HCT116 (cell line): ENCODE results near the gene HMGXB3. TPM values are rescaled to one million over a fixed set of nuclear protein-coding genes. Genes with fewer than 3 reads are reported as not detected.

Experiments
- ATAC-seq: fragments of 200-7000 bp; cut with Tn5 transposase; 2 replicates; pipeline ENCODE4 v1.9.1; 2020; ENCODE audit warnings: mild to moderate bottlenecking, moderate library complexity
- BruUV-seq: library from RNA; stranded (reverse); fragments of 400-500 nt; replicated peaks from 2 replicates; lab custom pipeline; 2021; lab: Mats Ljungman, UMichigan
- CTCF ChIA-PET: fragments of 300-600 bp; sonication (Branson Sonifier 250); formaldehyde crosslinking; loops from one replicate; lab custom pipeline; 2021; ENCODE audit warnings: antibody characterized with exemption; lab: Charles Lee
- POLR2A ChIA-PET: fragments of 300-600, 350-600 bp; sonication (Branson Sonifier 250); formaldehyde crosslinking; loops from one replicate; lab custom pipeline; 2021; ENCODE audit warnings: antibody characterized with exemption; lab: Charles Lee
- RAD21 ChIA-PET, 2 experiments: fragments of 300-600 bp; sonication (Branson Sonifier 250); formaldehyde crosslinking; loops; one replicate each; lab custom pipeline; 2023; ENCODE audit warnings: low total read pairs in 2 of 2; ENCODE audit not compliant: uncharacterized antibody in 2 of 2, unreplicated experiment in 2 of 2, low non-redundant PET in 1 of 2; lab: Charles Lee
- DNase-seq: peaks from one replicate; pipeline ENCODE4 v3.0.0-alpha.2; 2010; ENCODE audit warnings: low read depth, low spot score
- H2AFZ ChIP-seq: fragments of 200-600 bp; shearing (Covaris generic), sonication (generic); 2 replicates; pipeline ENCODE4 v1.6.1; 2017; ENCODE audit warnings: low read depth, mixed run types, mixed read lengths, antibody characterized with exemption, low read length; ENCODE audit not compliant: poor library complexity, severe bottlenecking
- H3K27ac ChIP-seq: 2 replicates; pipeline ENCODE4 v1.5.1; 2012; ENCODE audit warnings: low read depth, low read length
- H3K27me3 ChIP-seq: fragments of 200-600 bp; sonication (generic); 2 replicates; pipeline ENCODE4 v1.6.1; 2016; ENCODE audit warnings: mixed run types, low read length, mixed read lengths; ENCODE audit not compliant: insufficient read depth
- H3K36me3 ChIP-seq, 2 experiments: fragments of 200-500 bp in 1 of 2; fragments of 200-600 bp in 1 of 2; sonication (Bioruptor generic) in 1 of 2; sonication (generic) in 1 of 2; 2 replicates each; pipeline versions ENCODE4 v1.5.1 to v1.6.1; 2014 to 2016; ENCODE audit warnings: low read length in 2 of 2, inconsistent platforms in 1 of 2, mixed read lengths in 1 of 2, mixed run types in 1 of 2; ENCODE audit not compliant: insufficient read depth in 2 of 2, control insufficient read depth in 1 of 2
- H3K4me1 ChIP-seq, 2 experiments: fragments of 200-600 bp in 1 of 2; sonication (generic) in 1 of 2; 2 replicates each; pipeline versions ENCODE4 v1.5.1 to v1.6.1; 2012 to 2017; ENCODE audit warnings: low read length in 2 of 2, inconsistent platforms in 1 of 2, mild to moderate bottlenecking in 1 of 2, mixed read lengths in 1 of 2, mixed run types in 1 of 2, moderate library complexity in 1 of 2; ENCODE audit not compliant: insufficient read depth in 2 of 2, control insufficient read depth in 1 of 2
- H3K4me2 ChIP-seq: fragments of 200-600 bp; sonication (generic); 2 replicates; pipeline ENCODE4 v1.6.1; 2017; ENCODE audit warnings: mixed run types, low read length, mixed read lengths
- H3K4me3 ChIP-seq, 2 experiments: fragments of 200-600 bp in 1 of 2; sonication (generic) in 1 of 2; replicated peaks in 1 of 2; 2 replicates each; pipeline ENCODE4 v1.5.1; 2011 to 2016; ENCODE audit warnings: low read length in 2 of 2, control low read depth in 1 of 2, low read depth in 1 of 2, mild to moderate bottlenecking in 1 of 2, mixed read lengths in 1 of 2, mixed run types in 1 of 2
- H3K79me2 ChIP-seq: fragments of 200-600 bp; sonication (generic); 2 replicates; pipeline ENCODE4 v1.6.1; 2017; ENCODE audit warnings: mild to moderate bottlenecking, mixed run types, low read length, moderate library complexity, mixed read lengths; ENCODE audit not compliant: insufficient read depth
- H3K9ac ChIP-seq: fragments of 200-600 bp; sonication (generic); 2 replicates; pipeline ENCODE4 v1.6.1; 2016; ENCODE audit warnings: low read length, mixed read lengths
- H3K9me2 ChIP-seq: fragments of 200-600 bp; sonication (generic), shearing (Covaris generic); 2 replicates; pipeline ENCODE4 v1.6.1; 2017; ENCODE audit warnings: mixed run types, mild to moderate bottlenecking, moderate library complexity; ENCODE audit not compliant: insufficient read depth
- H3K9me3 ChIP-seq, 2 experiments: fragments of 200-500 bp in 1 of 2; fragments of 200-600 bp in 1 of 2; sonication (Bioruptor generic) in 1 of 2; sonication (generic) in 1 of 2; 2 replicates each; pipeline ENCODE4 v1.6.1; 2014 to 2017; ENCODE audit warnings: low read length in 2 of 2, mixed read lengths in 2 of 2, inconsistent platforms in 1 of 2, low read depth in 1 of 2, mild to moderate bottlenecking in 1 of 2, mixed run types in 1 of 2, moderate library complexity in 1 of 2; ENCODE audit not compliant: control insufficient read depth in 1 of 2, insufficient read depth in 1 of 2
- H4K20me1 ChIP-seq: fragments of 200-600 bp; sonication (generic), shearing (Covaris generic); 2 replicates; pipeline ENCODE4 v1.6.1; 2017; ENCODE audit warnings: mixed run types, mild to moderate bottlenecking, moderate library complexity; ENCODE audit not compliant: insufficient read depth
- CBX3 ChIP-seq: IDR thresholded peaks from 2 replicates; pipeline ENCODE4 v1.6.1; 2012; ENCODE audit warnings: low read depth
- ELF1 ChIP-seq: IDR thresholded peaks from 2 replicates; pipeline ENCODE4 v1.6.1; 2012; ENCODE audit warnings: low read depth, borderline replicate concordance
- EZH2 ChIP-seq: fragments of 200-600 bp; sonication (generic); IDR thresholded peaks from 2 replicates; pipeline ENCODE4 v1.6.1; 2017; ENCODE audit warnings: antibody characterized with exemption, mixed run types
- EZH2phosphoT487 ChIP-seq: fragments of 200-600 bp; IDR thresholded peaks from 2 replicates; pipeline ENCODE4 v1.6.1; 2018; ENCODE audit warnings: antibody characterized with exemption, borderline replicate concordance
- JUND ChIP-seq: IDR thresholded peaks from 2 replicates; pipeline ENCODE4 v1.6.1; 2012
- POLR2A ChIP-seq: IDR thresholded peaks from 2 replicates; pipeline ENCODE4 v1.7.0; 2011; ENCODE audit warnings: borderline replicate concordance; ENCODE audit not compliant: insufficient read depth, insufficient read length; ENCODE audit errors: extremely low read depth
- POLR2AphosphoS5 ChIP-seq: IDR thresholded peaks from 2 replicates; pipeline ENCODE4 v1.6.1; 2011; ENCODE audit warnings: mild to moderate bottlenecking, low read depth, low read length, moderate library complexity
- SIN3A ChIP-seq: IDR thresholded peaks from 2 replicates; pipeline ENCODE4 v1.6.1; 2012; ENCODE audit warnings: low read depth
- SRF ChIP-seq: IDR thresholded peaks from 2 replicates; pipeline ENCODE4 v1.6.1; 2012; ENCODE audit warnings: low read depth
- TCF7L2 ChIP-seq: IDR thresholded peaks from 2 replicates; pipeline ENCODE4 v1.7.0; 2011; ENCODE audit warnings: borderline replicate concordance, inconsistent platforms; ENCODE audit not compliant: insufficient read depth, insufficient read length; ENCODE audit errors: extremely low read depth
- ZFX ChIP-seq: fragments of 450-650 bp; IDR thresholded peaks from 2 replicates; pipeline ENCODE4 v1.6.1; 2017
- intact Hi-C: fragments of 100-400 bp; cut with micrococcal nuclease; formaldehyde crosslinking; loops from 2 replicates; pipeline ENCODE4 v1.10.0; 2022
- total RNA-seq: library from RNA; stranded (reverse); gene quantifications from one replicate; pipeline ENCODE4 v1.2.1, GENCODE V29; 2021; ENCODE audit not compliant: unreplicated experiment
- TF ChIP-seq, protein P1 (sequence below): IDR thresholded peaks from 2 replicates; pipeline ENCODE4 v1.6.1; 2012
- TF ChIP-seq, protein P2 (sequence below): IDR thresholded peaks from 2 replicates; pipeline ENCODE4 v1.6.1; 2012
- TF ChIP-seq, protein P3 (sequence below): IDR thresholded peaks from 2 replicates; pipeline ENCODE4 v1.6.1; 2012; ENCODE audit warnings: low read depth

Gene HMGXB3
- total RNA-seq, 1 experiment from 2014 or later = 41.8 TPM

DNA sequence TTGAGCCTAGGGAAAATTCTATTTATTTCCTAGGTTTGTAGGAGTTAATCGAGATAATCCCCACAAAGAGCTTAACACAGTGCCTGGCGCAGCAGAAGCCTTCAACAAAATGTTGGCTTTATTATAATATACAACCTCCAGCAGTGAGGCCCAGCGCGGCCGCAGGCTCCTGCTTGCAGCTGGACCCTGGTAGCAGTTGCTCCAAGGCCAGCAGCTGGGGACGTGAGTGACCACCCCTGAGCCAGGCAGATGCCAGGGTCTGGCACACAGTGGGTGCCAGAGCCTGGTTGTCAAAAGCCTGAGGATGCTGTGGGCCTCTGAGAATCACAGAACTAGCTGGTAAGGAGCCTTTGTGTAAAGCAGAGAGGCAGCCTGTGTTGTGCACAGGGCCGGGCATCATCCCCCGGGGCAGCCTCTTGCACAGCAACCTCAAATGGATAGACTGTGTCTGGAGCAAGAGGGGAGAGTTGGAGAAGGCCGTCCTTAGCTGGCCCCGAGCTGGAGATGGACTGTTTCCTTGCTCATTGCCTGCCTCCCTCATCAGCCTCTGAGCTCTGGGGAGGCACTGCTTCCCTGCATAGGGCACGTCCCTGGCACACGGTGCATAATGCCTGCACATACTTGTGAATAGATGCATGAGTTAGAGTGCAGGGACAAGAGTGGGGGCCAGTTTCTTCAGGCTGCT, 68.6 kb downstream of the HMGXB3 start:
- Histone ChIP-seq H3K9me2 (no peaks in the 10 kb centered on the region), H3K79me2 (no peaks in the 10 kb centered on the region), H3K27me3 (no peaks in the 10 kb centered on the region), H4K20me1 (no peaks in the 10 kb centered on the region), H3K9me3 (no peaks in the 10 kb centered on the region), H2AFZ (no peak overlapping the region), H3K9ac (no peak overlapping the region), H3K4me3 (no peak overlapping the region), H3K4me2 (no peak overlapping the region), H3K27ac (no peak overlapping the region), H3K36me3 (no peaks in the 10 kb centered on the region), H3K4me1 (peaks cover 0 to 3% of the 10 kb centered on the region in 2 experiments; a peak in 1 of 4 replicates)
- RAD21 ChIA-PET = no interaction called here
- ATAC-seq (no peak), DNase-seq (no peak)
- intact Hi-C loops = no loop called here
- no peak for TF ChIP-seq TCF7L2
- TF ChIP-seq, protein P1, sequence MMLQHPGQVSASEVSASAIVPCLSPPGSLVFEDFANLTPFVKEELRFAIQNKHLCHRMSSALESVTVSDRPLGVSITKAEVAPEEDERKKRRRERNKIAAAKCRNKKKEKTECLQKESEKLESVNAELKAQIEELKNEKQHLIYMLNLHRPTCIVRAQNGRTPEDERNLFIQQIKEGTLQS = no peak
- no peak for TF ChIP-seq SIN3A
- TF ChIP-seq, protein P2, sequence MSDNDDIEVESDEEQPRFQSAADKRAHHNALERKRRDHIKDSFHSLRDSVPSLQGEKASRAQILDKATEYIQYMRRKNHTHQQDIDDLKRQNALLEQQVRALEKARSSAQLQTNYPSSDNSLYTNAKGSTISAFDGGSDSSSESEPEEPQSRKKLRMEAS = no peak
- TF ChIP-seq EZH2phosphoT487 = no peak
- TF ChIP-seq EZH2 = no peak
- TF ChIP-seq, protein P3, sequence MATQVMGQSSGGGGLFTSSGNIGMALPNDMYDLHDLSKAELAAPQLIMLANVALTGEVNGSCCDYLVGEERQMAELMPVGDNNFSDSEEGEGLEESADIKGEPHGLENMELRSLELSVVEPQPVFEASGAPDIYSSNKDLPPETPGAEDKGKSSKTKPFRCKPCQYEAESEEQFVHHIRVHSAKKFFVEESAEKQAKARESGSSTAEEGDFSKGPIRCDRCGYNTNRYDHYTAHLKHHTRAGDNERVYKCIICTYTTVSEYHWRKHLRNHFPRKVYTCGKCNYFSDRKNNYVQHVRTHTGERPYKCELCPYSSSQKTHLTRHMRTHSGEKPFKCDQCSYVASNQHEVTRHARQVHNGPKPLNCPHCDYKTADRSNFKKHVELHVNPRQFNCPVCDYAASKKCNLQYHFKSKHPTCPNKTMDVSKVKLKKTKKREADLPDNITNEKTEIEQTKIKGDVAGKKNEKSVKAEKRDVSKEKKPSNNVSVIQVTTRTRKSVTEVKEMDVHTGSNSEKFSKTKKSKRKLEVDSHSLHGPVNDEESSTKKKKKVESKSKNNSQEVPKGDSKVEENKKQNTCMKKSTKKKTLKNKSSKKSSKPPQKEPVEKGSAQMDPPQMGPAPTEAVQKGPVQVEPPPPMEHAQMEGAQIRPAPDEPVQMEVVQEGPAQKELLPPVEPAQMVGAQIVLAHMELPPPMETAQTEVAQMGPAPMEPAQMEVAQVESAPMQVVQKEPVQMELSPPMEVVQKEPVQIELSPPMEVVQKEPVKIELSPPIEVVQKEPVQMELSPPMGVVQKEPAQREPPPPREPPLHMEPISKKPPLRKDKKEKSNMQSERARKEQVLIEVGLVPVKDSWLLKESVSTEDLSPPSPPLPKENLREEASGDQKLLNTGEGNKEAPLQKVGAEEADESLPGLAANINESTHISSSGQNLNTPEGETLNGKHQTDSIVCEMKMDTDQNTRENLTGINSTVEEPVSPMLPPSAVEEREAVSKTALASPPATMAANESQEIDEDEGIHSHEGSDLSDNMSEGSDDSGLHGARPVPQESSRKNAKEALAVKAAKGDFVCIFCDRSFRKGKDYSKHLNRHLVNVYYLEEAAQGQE = no peak
- no peak for TF ChIP-seq ZFX
- TF ChIP-seq ELF1 = no peak
- no peak for TF ChIP-seq CBX3
- no peak for TF ChIP-seq POLR2AphosphoS5
- no peak for TF ChIP-seq POLR2A
- no peak for TF ChIP-seq SRF
- TF ChIP-seq JUND = no peak
- BruUV-seq = no TSS peak
- CTCF ChIA-PET = no interaction called here
- POLR2A ChIA-PET = no interaction called here
